Astrocyte (in vitro differentiated cells and primary cell): ENCODE data around the gene DNER. TPM values are rescaled to one million over a fixed set of nuclear protein-coding genes. Genes with fewer than 3 reads are reported as not detected.

Source experiments
- DNase-seq: peaks from one replicate; pipeline ENCODE4 v3.0.0-alpha.2; 2010; ENCODE audit warnings: low read depth
- FAIRE-seq: peaks from 2 replicates; lab custom pipeline; 2011; peaks lifted over from hg19 to GRCh38; lab: Jason Lieb, UNC
- H2AFZ ChIP-seq: 2 replicates; pipeline ENCODE4 v1.6.0; 2012; ENCODE audit warnings: low read depth, low read length, inconsistent platforms
- H3K27ac ChIP-seq: 2 replicates; pipeline ENCODE4 v1.5.1; 2011; ENCODE audit warnings: low read depth, low read length, inconsistent platforms
- H3K27me3 ChIP-seq: 2 replicates; pipeline ENCODE4 v1.6.0; 2011; ENCODE audit warnings: low read length, inconsistent platforms; ENCODE audit not compliant: insufficient read depth
- H3K36me3 ChIP-seq: 2 replicates; pipeline ENCODE4 v1.5.1; 2011; ENCODE audit warnings: low read length, inconsistent platforms; ENCODE audit not compliant: insufficient read depth
- H3K4me1 ChIP-seq: 2 replicates; pipeline ENCODE4 v1.5.1; 2011; ENCODE audit warnings: low read length, inconsistent platforms; ENCODE audit not compliant: insufficient read depth
- H3K4me2 ChIP-seq: 2 replicates; pipeline ENCODE4 v1.6.0; 2012; ENCODE audit warnings: low read length, inconsistent platforms
- H3K4me3 ChIP-seq: 2 replicates; pipeline ENCODE4 v1.5.1; 2011; ENCODE audit warnings: low read depth, mild to moderate bottlenecking, low read length, inconsistent platforms; ENCODE audit not compliant: insufficient read depth
- H3K79me2 ChIP-seq: 2 replicates; pipeline ENCODE4 v1.6.0; 2012; ENCODE audit warnings: mild to moderate bottlenecking, low read length, inconsistent platforms; ENCODE audit not compliant: insufficient read depth
- H3K9ac ChIP-seq: 2 replicates; pipeline ENCODE4 v1.6.0; 2012; ENCODE audit warnings: mild to moderate bottlenecking, low read length, inconsistent platforms
- H3K9me3 ChIP-seq: 2 replicates; pipeline ENCODE4 v1.5.1; 2012; ENCODE audit warnings: low read depth, mild to moderate bottlenecking, low read length, inconsistent platforms; ENCODE audit not compliant: insufficient read depth
- H4K20me1 ChIP-seq: 2 replicates; pipeline ENCODE4 v1.6.0; 2012; ENCODE audit warnings: low read length, inconsistent platforms; ENCODE audit not compliant: insufficient read depth
- H3K27ac Mint-ChIP-seq: one replicate; pipeline ENCODE4 v1.8.0; 2021; ENCODE audit warnings: mild to moderate bottlenecking, mixed read lengths; ENCODE audit not compliant: unreplicated experiment
- H3K27me3 Mint-ChIP-seq: one replicate; pipeline ENCODE4 v1.8.0; 2021; ENCODE audit warnings: low read depth, mixed read lengths; ENCODE audit not compliant: unreplicated experiment
- H3K36me3 Mint-ChIP-seq: one replicate; pipeline ENCODE4 v1.8.0; 2021; ENCODE audit warnings: low read depth, mixed read lengths; ENCODE audit not compliant: unreplicated experiment
- H3K4me1 Mint-ChIP-seq: one replicate; pipeline ENCODE4 v1.8.0; 2021; ENCODE audit warnings: low read depth, mixed read lengths; ENCODE audit not compliant: unreplicated experiment
- H3K4me3 Mint-ChIP-seq: one replicate; pipeline ENCODE4 v1.8.0; 2021; ENCODE audit warnings: mild to moderate bottlenecking, moderate library complexity, mixed read lengths; ENCODE audit not compliant: unreplicated experiment
- H3K9me3 Mint-ChIP-seq: one replicate; pipeline ENCODE4 v1.8.0; 2021; ENCODE audit warnings: mild to moderate bottlenecking, mixed read lengths; ENCODE audit not compliant: unreplicated experiment
- CTCF ChIP-seq: IDR thresholded peaks from 2 replicates; pipeline ENCODE4 v1.5.1; 2011; ENCODE audit warnings: low read depth, mild to moderate bottlenecking, inconsistent platforms, low read length, moderate library complexity; ENCODE audit not compliant: insufficient read depth
- EZH2 ChIP-seq: IDR thresholded peaks from 2 replicates; pipeline ENCODE4 v1.6.1; 2012; ENCODE audit warnings: mild to moderate bottlenecking, low read length, inconsistent platforms; ENCODE audit not compliant: insufficient read depth
- total RNA-seq: library from RNA; stranded (reverse); gene quantifications from 2 replicates; pipeline ENCODE4 v1.2.1, GENCODE V29; 2021

Gene DNER
- total RNA-seq, 1 donor from 2014 or later, result 1.0 TPM

- no peak for FAIRE-seq
- H3K4me2 ChIP-seq, result peak overlapping the region; percentile 43
- no peak overlapping the region for H3K4me3 Mint-ChIP-seq
These were observed 305.4 kb downstream of the DNER start for GRCh38 chr2:229408962-229409361.

GRCh38 chr2:229408356-229408755, 306.0 kb downstream of the DNER start:
- Histone ChIP-seq H3K9ac (no peak overlapping the region), H2AFZ (no peak overlapping the region), H3K36me3 (no peaks in the 10 kb centered on the region), H3K4me3 (no peak overlapping the region), H3K4me2 (peak overlapping the region; percentile 43), H3K27ac (peak overlapping the region; percentile 70), H4K20me1 (no peaks in the 10 kb centered on the region), H3K9me3 (no peaks in the 10 kb centered on the region), H3K79me2 (no peaks in the 10 kb centered on the region), H3K4me1 (peaks cover 21% of the 10 kb centered on the region), H3K27me3 (no peaks in the 10 kb centered on the region)
- no peaks in the 10 kb centered on the region for H3K27me3 Mint-ChIP-seq
- H3K36me3 Mint-ChIP-seq, result no peaks in the 10 kb centered on the region
- DNase-seq, result peak; percentile 94
- H3K4me3 Mint-ChIP-seq, result no peak overlapping the region
- H3K4me1 Mint-ChIP-seq, result peaks cover 34% of the 10 kb centered on the region
- H3K27ac Mint-ChIP-seq, result peak overlapping the region; percentile 97
- H3K9me3 Mint-ChIP-seq, result no peaks in the 10 kb centered on the region
- no peak for FAIRE-seq
- no peak for TF ChIP-seq EZH2
- TF ChIP-seq CTCF, result no peak

More at GRCh38 chr2:229408962-229409361, 305.4 kb downstream of the DNER start:
- H2AFZ ChIP-seq, result peak overlapping the region; percentile 2
- H3K4me1 ChIP-seq, result peaks cover 21% of the 10 kb centered on the region
- no peak overlapping the region for H3K9ac ChIP-seq
- H3K36me3 ChIP-seq, result no peaks in the 10 kb centered on the region
- no peaks in the 10 kb centered on the region for H3K27me3 Mint-ChIP-seq
- H3K79me2 ChIP-seq, result no peaks in the 10 kb centered on the region
- H3K27ac ChIP-seq, result peak overlapping the region; percentile 70
- peaks cover 34% of the 10 kb centered on the region for H3K4me1 Mint-ChIP-seq
- no peaks in the 10 kb centered on the region for H3K27me3 ChIP-seq
- no peaks in the 10 kb centered on the region for H4K20me1 ChIP-seq
- TF ChIP-seq EZH2 (no peak), CTCF (no peak)
- H3K9me3 Mint-ChIP-seq, result no peaks in the 10 kb centered on the region
- H3K27ac Mint-ChIP-seq, result peak overlapping the region; percentile 97
- DNase-seq, result no peak
- H3K4me3 ChIP-seq, result no peak overlapping the region
- H3K9me3 ChIP-seq, result no peaks in the 10 kb centered on the region
- H3K36me3 Mint-ChIP-seq, result no peaks in the 10 kb centered on the region

- no peaks in the 10 kb centered on the region for H3K27me3 Mint-ChIP-seq
- H3K4me1 ChIP-seq, result peaks cover 21% of the 10 kb centered on the region
- H3K4me3 Mint-ChIP-seq, result no peak overlapping the region
- TF ChIP-seq EZH2, result no peak
- TF ChIP-seq CTCF, result no peak
- H3K9me3 Mint-ChIP-seq, result no peaks in the 10 kb centered on the region
- H3K36me3 Mint-ChIP-seq, result no peaks in the 10 kb centered on the region
- no peaks in the 10 kb centered on the region for H3K79me2 ChIP-seq
- no peaks in the 10 kb centered on the region for H3K9me3 ChIP-seq
- peaks cover 32% of the 10 kb centered on the region for H3K4me1 Mint-ChIP-seq
- no peaks in the 10 kb centered on the region for H3K36me3 ChIP-seq
- H3K27ac Mint-ChIP-seq, result peak overlapping the region; percentile 92
- peak overlapping the region; percentile 8 for H2AFZ ChIP-seq
- DNase-seq, result peak; percentile 87
- H3K4me2 ChIP-seq, result peak overlapping the region; percentile 69
- peak overlapping the region; percentile 70 for H3K27ac ChIP-seq
- H3K27me3 ChIP-seq, result no peaks in the 10 kb centered on the region
- no peak overlapping the region for H3K4me3 ChIP-seq
- H3K9ac ChIP-seq, result peak overlapping the region; percentile 17
- H4K20me1 ChIP-seq, result no peaks in the 10 kb centered on the region
- FAIRE-seq, result peak; percentile 71
These were observed 307.2 kb downstream of the DNER start for GRCh38 chr2:229407170-229407569.
